SK-N-MC (cell line): Measurements from ENCODE around the gene SULT1B1.

Source experiments
- EZH2 ChIP-seq: fragments of 200-600 bp; sonication (generic); IDR thresholded peaks from one replicate; pipeline ENCODE4 v1.6.1; 2017; ENCODE audit warnings: antibody characterized with exemption
- POLR2AphosphoS5 ChIP-seq: IDR thresholded peaks from 2 replicates; pipeline ENCODE4 v1.6.1; 2012; ENCODE audit warnings: mild to moderate bottlenecking, low read depth, low read length, borderline replicate concordance

DNA sequence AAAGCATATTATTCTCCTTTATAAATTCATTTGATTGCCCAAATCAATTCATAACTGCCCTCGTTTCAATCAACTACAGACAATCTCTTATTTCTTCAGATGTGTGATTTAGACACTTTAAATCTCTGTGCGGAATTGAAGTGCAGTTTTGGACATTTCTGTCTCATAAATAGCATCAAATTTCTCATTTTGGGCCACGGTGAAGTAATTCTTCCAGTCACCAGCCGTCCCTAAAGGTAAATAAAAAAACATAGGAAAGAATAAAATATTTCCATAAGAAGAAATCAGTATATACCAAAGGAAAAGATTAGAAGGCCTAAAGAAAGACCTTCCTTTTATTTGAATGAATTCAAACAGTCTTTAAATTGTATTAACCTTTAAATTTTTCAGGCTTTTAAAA, 33.4 kb downstream of the SULT1B1 start:
- TF ChIP-seq EZH2: no peak
- TF ChIP-seq POLR2AphosphoS5: no peak
